GM21825 (cell line): ENCODE results near the gene EGLN3.

Experiments
- ATAC-seq: cut with Tn5 transposase; IDR thresholded peaks from one replicate; pipeline ENCODE4 v1.9.1; 2021; ENCODE audit warnings: mild to moderate bottlenecking, moderate library complexity; ENCODE audit not compliant: unreplicated experiment

Gene EGLN3

DNA sequence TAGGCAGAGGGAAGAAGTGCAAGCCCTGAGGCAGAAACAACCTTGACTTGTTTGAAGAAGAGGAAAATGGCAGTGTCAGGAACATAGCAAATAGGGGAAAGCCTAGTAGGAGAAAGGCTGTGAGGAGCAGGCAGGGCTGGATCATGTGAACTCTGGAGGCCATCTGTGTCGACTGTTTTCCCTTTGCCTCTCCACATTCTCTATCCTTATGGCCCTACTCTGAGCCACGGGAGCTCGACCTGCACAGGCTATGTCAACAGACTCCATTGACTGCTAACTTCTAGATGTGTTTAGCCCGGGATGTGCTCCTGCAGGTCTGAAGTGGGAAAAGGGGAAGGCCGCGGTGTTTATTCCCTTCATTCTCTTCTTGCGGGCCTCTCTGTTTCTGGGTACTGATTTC is 35.2 kb downstream of the EGLN3 start:
- no peak for ATAC-seq

DNA sequence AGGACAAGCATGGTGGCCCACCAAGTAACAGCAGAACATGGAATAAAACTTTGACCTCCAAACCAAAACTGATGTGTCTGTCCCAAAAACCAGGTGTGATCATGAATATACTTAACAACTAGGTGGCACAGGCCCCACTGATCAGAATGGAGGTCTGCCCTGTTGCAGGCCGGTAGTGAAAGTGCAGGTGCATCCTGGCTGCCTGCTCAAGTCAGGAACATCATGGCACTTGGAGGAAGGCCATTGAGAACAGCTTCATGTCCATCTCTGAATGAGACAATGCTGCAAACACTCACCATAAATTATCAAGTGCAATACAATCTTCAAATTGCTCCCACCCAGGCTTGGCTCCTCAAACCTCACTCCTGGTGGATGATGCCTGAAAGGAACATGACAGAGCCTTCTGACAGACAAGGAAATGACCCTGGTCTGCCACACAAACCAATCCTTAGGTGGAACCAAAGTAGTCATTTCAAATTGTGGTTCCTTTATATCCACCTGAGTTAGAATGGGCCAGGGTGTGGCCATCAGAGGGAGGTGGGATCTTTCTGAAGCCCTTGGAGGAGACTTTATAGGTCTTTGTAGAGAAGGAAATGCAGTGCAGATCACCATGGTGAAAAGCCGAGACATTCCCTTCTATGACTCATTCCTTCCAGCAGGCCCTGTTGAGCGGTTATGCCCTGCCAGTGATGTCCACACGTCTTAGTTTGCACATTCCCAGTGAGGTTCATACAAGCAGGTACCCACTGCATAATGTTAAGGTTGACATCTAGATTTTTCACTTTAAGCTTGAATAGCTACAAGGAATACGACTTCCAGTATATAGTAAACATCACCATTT is 36.0 kb downstream of the EGLN3 start:
- ATAC-seq, result no peak

DNA sequence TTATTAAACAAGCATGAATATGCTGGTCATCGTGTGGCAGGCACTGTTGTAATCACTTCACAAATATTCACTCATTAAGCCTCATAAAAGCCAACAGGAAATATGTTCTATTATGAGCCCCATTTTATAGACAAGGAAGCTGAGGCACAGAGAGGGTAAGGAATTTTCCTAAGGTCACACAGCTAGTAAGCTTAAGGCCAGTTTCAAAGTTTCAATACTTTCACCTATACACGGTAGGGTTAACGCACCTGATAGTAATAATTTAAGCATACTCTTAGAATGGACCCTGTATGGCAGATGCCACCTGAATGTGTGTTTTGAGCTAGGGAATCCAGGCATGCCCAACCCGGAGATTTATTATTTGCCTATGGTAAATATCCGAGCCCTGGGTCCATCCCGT is 39.8 kb downstream of the EGLN3 start:
- ATAC-seq, result no peak

DNA sequence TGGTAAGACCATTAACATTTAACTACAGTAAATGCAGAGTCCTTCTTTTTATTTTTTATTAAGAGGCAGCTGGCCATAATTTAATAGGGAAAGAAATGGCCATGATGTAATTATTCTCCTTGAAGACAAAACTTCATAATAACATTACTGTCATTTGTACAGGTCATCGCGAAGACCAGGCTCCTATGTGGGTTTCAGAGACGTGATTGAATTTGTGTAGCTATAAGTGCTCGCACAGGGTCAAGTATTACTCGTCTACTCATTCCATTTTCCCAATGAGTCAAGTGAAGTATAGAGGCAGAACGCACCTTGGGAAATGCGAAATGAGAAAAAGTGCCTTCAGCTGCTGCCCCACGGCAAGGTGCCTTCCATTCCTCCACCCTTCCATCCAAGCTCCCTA is 40.4 kb downstream of the EGLN3 start:
- no peak for ATAC-seq

DNA sequence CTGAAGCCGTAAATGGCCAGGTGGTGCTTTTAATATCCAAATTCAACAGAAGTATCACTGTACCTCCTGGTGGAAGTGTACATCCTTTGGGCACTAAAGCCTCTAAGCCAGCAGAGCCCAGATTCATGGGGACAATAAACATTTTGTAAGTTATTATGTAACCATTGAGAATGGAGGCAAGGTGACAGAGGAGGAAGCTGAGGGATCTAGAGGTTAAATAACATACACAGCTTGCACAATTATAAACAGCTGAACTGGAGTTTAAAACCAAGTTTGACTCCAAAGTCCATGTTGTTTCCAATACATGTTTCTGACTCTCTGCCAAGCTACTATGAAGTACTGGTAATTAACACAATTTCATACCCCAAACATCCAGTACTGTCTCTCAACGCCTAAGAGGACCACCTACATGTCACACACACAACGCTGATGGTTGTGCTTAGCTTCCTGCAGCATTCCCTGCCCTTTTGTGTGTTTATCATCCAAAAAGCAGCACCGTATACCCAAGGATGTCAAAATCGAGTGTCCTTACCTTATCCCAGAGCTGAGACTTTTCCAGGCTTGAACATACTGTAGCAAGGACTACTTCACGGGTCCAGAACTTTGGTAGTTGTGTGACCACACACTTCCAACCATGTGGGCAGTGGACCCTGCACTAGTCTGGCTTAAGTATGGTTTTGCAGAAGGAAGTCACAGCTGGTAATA is 41.3 kb downstream of the EGLN3 start:
- no peak for ATAC-seq

DNA sequence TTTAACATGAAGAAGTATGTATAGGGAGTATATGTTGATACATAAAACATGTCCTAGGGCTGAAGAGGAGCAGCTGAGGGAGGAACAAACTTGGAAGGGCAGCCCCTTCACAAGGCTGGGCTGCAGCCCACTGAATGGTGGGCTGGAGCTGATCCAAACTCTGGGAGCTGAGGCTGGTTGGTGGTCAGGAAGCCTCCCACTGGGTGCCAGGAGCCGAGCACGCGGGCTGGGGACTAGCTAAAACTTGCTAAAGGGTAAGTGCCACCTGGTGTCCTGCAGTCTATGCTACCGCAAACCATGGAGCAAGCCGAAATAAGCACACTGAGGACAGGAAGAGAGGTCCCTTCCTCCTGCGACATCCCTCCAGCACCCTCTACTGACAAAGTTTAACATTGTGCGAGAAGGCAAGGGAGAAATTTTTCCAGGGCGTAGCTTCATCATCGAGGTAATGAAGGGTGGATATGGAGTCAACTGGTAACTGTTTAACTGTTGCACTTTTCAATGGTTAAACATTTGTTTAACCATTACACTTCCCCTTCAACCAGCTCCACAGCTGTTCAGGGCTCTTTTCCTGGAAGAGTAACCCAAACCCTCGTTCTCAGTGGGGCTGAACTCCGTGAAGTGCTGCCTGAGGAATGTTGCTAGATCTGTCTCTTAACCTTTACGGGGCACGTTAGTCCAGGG is 42.2 kb downstream of the EGLN3 start:
- no peak for ATAC-seq

DNA sequence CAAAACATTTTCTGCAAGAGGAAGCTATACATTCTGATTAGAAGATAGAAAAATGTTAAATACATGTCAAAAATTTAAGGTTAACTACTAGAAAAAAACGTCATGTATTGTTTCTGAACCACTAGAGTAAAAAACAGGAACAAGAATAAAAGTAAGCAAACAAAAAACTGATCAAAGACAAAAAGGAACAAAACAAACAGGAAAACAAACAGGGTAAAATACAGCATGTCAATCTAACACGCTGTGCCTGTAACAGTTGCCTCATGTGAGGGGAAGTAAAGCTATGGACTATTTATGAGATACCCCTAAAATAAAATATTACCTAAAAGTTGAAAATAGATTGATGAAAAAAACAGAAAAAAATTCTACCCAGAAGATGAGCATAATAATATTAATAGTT is 43.9 kb downstream of the EGLN3 start:
- ATAC-seq, result no peak

DNA sequence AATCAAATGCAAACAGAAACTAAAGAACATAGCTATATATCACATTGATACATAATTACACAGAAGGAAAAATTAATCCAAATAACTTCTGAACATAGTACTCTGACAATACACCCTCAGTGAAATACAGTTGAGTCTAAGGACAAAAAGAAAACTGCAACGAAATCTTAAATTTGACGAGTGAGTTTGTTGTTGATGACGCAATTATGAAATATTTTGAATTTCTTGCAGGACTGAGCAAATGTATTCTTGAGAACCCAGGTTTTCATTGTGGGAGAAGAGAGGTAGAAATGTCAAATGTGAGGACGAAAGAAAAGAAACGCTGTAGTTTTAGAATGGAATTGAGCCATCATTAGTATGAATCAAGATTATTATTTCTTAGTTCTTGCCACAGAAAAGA is 46.3 kb downstream of the EGLN3 start:
- no peak for ATAC-seq

DNA sequence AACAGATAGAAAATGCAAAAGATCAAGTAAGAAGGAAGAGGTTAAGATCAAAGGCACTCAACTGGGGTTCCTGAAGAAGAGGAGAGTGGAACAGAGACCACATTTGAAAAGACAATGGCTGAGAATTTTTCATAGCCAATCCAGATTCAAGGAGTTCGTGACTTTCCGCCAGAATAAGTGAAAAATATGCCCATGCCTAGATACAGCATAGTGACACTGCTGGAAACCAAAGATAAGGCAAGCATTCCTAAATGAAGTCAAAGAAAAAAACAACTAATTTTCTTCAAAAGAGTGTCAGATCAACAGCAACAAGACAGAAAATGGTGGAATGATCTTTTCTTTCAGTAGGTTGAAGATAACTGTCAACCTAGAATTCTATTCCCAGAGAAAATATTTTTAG is 47.5 kb downstream of the EGLN3 start:
- ATAC-seq, result no peak

DNA sequence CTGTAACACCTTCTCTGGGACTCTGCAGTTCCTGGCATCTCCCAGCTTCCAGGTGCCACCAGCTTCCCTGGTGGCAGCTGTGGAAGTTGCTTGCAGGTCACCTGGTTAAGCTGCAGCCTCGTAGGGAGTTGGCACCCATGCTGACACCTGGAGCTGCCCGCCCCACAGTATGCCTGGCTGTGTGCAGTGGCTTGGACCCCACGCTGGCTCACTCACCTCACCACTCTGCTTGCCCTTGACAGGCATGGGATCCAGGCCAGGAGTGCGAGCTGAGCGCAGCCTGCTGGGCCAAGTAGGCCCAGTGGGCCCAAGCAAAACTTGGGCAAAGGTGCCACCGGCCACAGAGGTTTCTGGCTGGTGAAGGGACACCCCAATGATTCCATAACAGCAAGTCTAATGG is 48.5 kb downstream of the EGLN3 start:
- ATAC-seq, result no peak

DNA sequence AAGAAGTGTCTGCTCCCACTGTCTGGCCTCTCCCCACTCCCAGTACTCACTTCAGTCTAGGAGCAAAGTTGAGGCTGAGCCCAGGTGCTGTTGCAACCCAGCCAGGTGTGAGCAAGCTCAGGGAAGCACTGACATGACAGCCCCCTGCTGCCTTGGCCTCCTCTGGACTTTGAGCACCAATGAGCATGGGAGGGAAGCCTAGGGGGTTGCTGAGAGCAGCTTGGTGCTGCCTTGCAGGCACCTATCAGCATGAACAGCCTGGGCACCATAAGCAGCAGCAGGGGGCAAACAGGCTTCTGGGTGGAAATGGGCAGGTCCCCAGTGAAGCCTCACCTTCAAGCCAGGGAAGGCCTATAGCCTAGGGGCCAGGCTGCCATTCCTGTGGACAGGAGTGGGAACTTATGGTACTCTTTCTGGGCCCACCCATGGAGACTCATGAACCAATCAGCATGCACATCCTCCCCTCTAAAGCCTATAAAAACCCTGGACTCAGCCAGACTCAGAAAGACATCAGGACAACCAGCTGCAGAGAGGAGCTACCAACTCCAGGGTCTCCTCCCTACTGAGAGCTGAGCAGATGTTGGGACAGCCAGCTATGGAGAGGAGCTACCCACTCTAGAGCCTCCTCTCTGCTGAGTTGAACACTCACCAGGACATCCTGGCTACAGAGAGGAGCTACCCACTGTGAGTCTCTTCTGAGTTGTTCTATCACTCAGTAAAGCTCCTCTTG is 49.3 kb downstream of the EGLN3 start:
- ATAC-seq, result no peak

DNA sequence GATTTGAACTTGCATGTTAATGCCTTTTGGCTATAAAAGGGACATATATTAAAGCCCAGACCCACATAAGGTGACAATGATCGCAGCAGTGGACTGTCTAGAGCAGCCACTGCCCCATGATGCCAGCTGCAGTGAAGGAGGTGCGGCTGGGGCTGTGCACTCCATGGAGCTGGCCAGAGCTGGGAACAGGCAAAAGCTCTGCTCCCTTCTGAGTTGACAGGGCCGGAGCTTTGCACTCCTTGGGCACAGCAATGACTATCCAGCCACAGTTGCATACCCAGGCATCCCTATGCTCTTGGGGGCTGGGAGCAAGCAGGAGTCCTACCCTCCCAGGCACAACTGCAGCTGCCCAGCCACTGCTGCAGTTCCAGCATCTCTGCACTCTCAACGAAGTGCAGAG is 50.2 kb downstream of the EGLN3 start:
- ATAC-seq, result no peak

DNA sequence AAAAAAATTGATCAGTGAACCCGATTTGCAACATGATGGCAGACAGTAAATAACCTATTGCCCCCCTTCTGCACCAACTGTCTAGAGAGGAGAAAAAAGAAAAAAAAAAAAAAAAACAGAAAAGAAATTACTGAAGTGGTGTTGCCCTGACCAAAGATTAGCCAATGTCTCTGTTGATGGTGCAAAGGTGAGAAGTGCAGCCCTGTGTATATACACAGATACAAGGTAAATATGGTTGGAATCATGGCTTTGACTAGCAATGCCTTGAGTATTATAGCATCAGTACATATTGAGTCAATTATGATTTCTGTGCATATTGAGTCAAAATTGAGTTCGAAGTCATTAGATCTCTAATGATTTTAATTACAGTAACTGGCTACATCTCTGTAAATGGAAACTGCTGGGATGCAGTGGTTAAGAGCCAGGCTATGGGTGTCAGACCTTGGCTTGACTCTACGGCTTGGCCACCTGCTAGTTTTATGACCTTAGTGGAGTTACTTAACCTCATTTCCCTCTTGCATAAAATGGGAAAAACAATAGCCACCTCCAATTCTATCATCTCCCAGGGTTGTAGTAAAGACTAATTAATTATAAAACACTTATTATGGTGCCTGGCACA is 51.0 kb downstream of the EGLN3 start:
- ATAC-seq, result no peak

DNA sequence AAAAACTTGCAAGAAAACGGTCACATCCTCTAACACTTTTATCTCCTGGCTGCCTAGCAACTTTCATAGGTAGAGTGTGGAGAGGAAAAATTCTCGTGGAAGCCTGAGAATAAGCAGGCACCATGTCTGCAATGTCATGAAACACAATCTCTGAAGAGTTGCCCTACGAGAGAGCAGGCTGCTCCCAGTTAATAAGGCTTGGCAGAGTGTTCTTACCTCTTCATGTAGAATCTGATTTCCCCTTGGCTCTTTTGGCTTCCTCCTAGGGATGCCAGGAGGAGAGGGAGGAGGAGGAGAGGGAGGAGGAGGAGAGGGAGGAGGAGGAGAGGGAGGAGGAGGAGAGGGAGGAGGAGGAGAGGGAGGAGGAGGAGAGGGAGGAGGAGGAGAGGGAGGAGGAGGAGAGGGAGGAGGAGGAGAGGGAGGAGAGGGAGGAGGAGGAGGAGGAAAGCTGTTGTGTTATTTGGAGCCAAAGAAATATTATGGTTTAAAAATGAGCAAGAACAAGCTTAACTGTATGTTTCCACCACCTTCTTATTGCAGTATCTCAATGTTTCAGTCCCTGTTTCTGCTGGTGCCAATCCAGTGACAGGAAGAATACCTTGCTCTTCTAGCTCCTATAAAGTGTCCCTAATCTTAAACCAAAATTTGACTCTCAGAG is 52.9 kb downstream of the EGLN3 start:
- ATAC-seq, result no peak

DNA sequence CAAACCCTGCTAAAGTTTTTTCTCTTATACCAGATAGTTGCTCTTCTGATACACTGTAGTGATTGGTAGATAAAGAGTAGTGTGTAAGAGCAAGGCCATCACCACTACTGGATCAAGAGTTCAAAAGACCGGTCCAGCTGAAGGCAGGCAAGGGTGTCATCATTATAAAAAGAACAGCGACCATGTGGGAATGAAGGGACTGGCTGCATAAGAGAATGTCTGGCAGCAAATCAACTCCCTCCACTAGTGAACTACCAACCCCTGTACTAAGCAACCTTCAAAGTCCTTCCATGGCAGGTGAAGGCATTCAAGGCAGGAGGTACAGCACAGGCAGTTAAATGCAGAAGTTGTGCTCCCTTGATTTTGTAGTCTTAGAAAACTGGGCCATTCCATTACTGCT is 53.5 kb downstream of the EGLN3 start:
- no peak for ATAC-seq

DNA sequence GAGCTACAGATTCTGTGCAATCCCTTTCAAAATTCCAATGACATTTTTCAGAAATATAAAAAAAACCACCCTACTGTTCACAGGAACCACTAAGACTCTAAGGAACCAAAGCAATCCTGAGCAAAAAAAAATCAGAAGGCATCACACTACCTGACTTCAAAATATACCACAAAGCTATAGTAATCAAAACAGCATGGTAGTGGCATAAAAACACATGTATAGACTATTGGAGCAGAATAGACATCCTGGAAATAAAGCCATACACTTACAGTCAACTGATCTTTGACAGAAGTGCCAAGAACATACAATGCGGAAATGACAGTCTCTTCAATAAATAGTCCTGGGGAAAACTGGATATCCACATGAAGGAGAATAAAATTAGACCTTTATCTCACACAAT is 56.5 kb downstream of the EGLN3 start:
- no peak for ATAC-seq

DNA sequence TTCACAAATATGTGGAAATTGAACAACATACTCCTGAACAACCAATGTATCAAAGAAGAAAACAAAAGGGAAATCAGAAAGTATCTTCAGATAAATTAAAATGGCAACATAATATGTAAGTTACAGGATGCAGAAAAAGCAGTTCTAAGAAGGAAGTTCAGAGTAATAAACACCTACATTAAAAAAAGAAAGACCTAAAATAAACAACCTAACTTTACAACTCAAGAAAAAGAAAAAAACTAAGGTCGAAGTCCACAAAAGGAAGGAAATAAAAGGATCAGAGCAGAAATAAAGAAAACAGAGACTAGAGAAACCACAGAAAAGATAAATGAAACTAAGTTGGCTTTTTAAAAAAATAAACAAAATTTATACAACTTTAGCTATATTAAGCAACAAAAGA is 59.2 kb downstream of the EGLN3 start:
- ATAC-seq, result no peak

DNA sequence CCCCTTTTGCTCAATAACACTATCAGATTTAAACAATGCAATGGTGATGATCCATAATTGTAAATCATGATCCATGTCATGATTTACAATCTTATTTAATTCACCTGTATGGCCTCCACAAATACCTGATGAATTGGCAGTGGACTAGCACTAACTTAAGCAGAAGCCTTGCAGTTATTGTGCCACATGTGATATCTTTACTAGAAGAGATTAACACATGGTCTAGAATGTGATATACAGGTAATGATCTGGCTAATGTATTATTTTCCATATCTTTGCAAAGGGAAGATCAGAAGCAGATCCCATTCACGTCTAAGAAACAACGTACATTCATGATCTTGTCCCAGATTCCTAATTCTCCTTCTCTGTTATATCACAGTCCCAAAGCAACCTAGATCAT is 66.0 kb downstream of the EGLN3 start:
- no peak for ATAC-seq

DNA sequence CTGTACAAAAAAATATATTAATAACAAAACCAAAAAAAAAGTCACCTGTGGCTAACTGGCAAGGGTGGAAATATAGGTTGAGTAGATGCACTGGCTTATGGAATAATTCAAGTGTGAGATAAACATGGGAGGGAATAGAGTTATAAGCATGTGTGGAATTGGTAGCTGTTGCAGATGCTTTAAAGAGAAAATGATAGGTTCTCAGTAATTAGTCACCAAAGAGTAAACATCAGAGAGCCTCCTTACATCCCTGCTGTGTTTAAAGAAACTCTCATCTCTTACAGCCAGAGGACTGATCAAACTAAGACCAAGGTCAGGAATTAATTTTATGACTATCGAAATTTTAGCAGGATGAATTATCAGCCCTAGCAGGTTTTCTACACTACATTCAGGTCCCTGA is 70.5 kb downstream of the EGLN3 start:
- ATAC-seq, result no peak

DNA sequence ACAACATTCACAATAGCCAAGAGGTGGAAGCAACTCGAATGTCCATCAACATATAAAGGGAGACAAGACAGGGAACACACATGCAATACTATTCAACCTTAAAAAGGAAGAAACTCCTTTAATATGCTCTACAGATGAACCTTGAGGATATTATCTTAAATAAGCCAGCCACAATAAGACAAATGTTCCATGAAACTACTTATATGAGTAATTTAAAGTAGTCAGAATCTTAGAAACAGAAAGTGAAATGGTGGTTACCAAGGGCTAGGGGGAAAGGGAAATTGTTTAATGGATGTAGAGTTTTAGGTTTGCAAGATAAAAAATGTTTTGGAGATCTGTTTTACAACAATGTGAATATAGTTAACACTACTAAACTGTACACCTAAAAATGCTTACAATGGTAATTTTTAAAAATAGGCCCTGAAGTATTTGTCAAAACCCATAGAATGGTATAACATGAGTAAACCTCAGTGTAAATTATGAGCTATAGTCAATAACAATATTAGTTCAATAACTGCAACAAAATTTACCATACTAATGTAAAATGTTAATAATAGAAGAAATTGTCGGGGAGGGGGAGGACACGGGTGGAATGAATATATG is 71.1 kb downstream of the EGLN3 start:
- no peak for ATAC-seq
